ENCODE measurements around the gene RUFY3. TPM values are rescaled to one million over a fixed set of nuclear protein-coding genes. Genes with fewer than 3 reads are reported as not detected.

Gene RUFY3
- total and polyA plus RNA-seq, 2 experiments from 2014 or later: 18.3 to 29.2 TPM

GRCh38 chr4:70754990-70755688 lies 33.4 kb downstream of the RUFY3 start:
- no peaks in the 10 kb centered on the region for H3K27me3 Mint-ChIP-seq (ENCODE audit: insufficient read depth, low read depth, poor library complexity)
- DNase-seq (ENCODE audit: low spot score) (no peak), ATAC-seq (no peak)
- H3K36me3 Mint-ChIP-seq (ENCODE audit: low read depth): no peaks in the 10 kb centered on the region
- Histone ChIP-seq H3K4me3 (no peak overlapping the region), H2AFZ (no peak overlapping the region), H3K27me3 (ENCODE audit: insufficient read depth) (no peaks in the 10 kb centered on the region), H3K4me1 (ENCODE audit: insufficient read depth) (no peaks in the 10 kb centered on the region), H3K4me2 (no peak overlapping the region), H3K36me3 (ENCODE audit: insufficient read depth) (no peaks in the 10 kb centered on the region), H3K79me2 (replicated peaks; ENCODE audit: insufficient read depth) (peaks cover 3% of the 10 kb centered on the region; the same call in 1 of the 2 replicates), H3K9me2 (ENCODE audit: insufficient read depth) (no peaks in the 10 kb centered on the region), H3K27ac (ENCODE audit: low read depth) (no peak overlapping the region), H3F3A (replicated peaks; ENCODE audit: low read depth) (no peaks in the 10 kb centered on the region), H4K20me1 (replicated peaks; ENCODE audit: insufficient read depth) (no peaks in the 10 kb centered on the region; the same call in 1 of the 2 replicates)
- no peak overlapping the region for H3K4me3 Mint-ChIP-seq
- no peak for TF ChIP-seq CTCF (conservative IDR thresholded peaks at IDR 0.05; ENCODE audit: low read depth in 2 of 2)
- TF ChIP-seq ZNF462 (CRISPR knock-in tag; IDR thresholded peaks at IDR 0.05): no peak
- no peaks in the 10 kb centered on the region for H3K4me1 Mint-ChIP-seq
- no peaks in the 10 kb centered on the region for H3K9me3 Mint-ChIP-seq
- H3K27ac Mint-ChIP-seq: no peak overlapping the region

- Histone ChIP-seq H3K4me1 (ENCODE audit: insufficient read depth) (no peaks in the 10 kb centered on the region), H3K4me3 (no peak overlapping the region), H3K79me2 (replicated peaks; ENCODE audit: insufficient read depth) (no peaks in the 10 kb centered on the region), H3F3A (replicated peaks; ENCODE audit: low read depth) (no peaks in the 10 kb centered on the region), H3K4me2 (no peak overlapping the region), H3K27me3 (ENCODE audit: insufficient read depth) (no peaks in the 10 kb centered on the region), H2AFZ (no peak overlapping the region), H3K27ac (ENCODE audit: low read depth) (no peak overlapping the region), H3K36me3 (ENCODE audit: insufficient read depth) (no peaks in the 10 kb centered on the region), H4K20me1 (replicated peaks; ENCODE audit: insufficient read depth) (no peaks in the 10 kb centered on the region; the same call in 1 of the 2 replicates), H3K9me2 (ENCODE audit: insufficient read depth) (no peaks in the 10 kb centered on the region)
- Mint-ChIP-seq H3K9me3 (no peaks in the 10 kb centered on the region), H3K27ac (no peak overlapping the region), H3K4me1 (no peaks in the 10 kb centered on the region), H3K27me3 (ENCODE audit: insufficient read depth, low read depth, poor library complexity) (no peaks in the 10 kb centered on the region), H3K36me3 (ENCODE audit: low read depth) (no peaks in the 10 kb centered on the region; the same call in 2 of the 3 replicates), H3K4me3 (no peak overlapping the region)
- DNase-seq (ENCODE audit: low spot score) (no peak), ATAC-seq (no peak)
- TF ChIP-seq JUNB (IDR thresholded peaks at IDR 0.05; ENCODE audit: unreplicated experiment) (no peak), ZNF462 (CRISPR knock-in tag; IDR thresholded peaks at IDR 0.05) (no peak)
Observed at GRCh38 chr4:70759126-70759525, 37.4 kb downstream of the RUFY3 start.

All from GM23338 (cell line).